IPS-15b (cell line): ENCODE measurements around the gene KCTD13.
A peak's percentile ranks its signal among the peaks of the same experiment; 100 is the strongest.

Experiments
- H3K27me3 ChIP-seq: one replicate; pipeline ENCODE4 v1.6.1; 2013; ENCODE audit warnings: low read length; ENCODE audit not compliant: control insufficient read depth, insufficient read depth
- H3K36me3 ChIP-seq: one replicate; pipeline ENCODE4 v1.6.1; 2013; ENCODE audit warnings: low read length; ENCODE audit not compliant: control insufficient read depth, insufficient read depth
- H3K4me1 ChIP-seq: one replicate; pipeline ENCODE4 v1.6.1; 2013; ENCODE audit warnings: mild to moderate bottlenecking, low read length; ENCODE audit not compliant: control insufficient read depth, insufficient read depth
- H3K4me3 ChIP-seq: one replicate; pipeline ENCODE4 v1.5.1; 2013; ENCODE audit warnings: low read depth, low read length
- H3K9ac ChIP-seq: one replicate; pipeline ENCODE4 v1.6.1; 2013; ENCODE audit warnings: low read depth, mild to moderate bottlenecking, low read length
- H3K9me3 ChIP-seq: one replicate; pipeline ENCODE4 v1.6.1; 2013; ENCODE audit warnings: mild to moderate bottlenecking, low read length; ENCODE audit not compliant: control insufficient read depth, insufficient read depth

KCTD13 gene, protein sequence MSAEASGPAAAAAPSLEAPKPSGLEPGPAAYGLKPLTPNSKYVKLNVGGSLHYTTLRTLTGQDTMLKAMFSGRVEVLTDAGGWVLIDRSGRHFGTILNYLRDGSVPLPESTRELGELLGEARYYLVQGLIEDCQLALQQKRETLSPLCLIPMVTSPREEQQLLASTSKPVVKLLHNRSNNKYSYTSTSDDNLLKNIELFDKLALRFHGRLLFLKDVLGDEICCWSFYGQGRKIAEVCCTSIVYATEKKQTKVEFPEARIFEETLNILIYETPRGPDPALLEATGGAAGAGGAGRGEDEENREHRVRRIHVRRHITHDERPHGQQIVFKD

DNA sequence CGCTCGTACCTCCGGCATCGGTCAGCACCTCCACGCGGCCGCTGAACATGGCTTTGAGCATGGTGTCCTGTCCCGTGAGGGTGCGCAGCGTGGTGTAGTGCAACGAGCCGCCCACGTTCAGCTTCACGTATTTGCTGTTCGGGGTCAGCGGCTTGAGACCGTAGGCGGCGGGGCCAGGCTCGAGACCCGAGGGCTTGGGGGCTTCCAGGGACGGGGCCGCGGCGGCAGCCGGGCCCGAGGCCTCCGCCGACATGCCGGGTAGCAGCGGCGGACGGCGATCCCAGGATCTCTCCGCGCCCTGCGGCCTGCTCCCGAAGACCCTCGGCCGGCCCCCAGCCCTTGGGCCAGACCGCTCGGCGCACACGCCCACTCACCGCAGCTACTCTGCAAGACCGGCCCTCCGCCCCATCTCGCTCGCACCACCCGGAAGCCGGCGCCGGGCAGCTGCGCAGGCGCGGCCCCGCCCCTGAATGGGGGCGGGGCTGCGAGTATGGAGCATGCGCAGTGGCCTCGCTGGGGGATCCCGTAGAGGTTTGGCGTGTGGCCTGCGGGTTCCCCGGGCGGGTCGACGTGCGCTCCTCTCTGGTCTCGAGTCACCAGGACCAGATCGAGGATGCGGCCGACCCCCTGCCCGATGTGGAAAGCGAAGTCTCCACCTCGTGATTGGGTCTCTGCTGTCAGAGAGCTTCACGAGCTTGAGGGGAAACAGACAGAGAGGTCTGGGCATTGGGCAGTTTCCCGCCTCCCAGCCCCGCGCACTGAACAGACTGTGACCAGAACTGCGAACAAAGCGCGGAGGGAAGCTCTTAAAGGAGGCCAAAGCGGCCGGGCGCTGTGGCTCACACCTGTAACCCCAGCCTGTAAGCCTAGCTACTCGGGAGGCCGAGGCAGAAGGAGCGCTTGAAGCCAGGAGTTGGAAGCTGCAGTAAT, at the start of gene KCTD13:
Gene KCTD13 (minus strand): TSS at position 446 of the 930 bp plus-strand sequence. CDS start 193 bp downstream, at position 253.
- H3K4me1 ChIP-seq: no peaks in the 10 kb centered on the region
- peak within 1 kb of the TSS; percentile 65 for H3K9ac ChIP-seq
- H3K9me3 ChIP-seq: no peaks in the 10 kb centered on the region
- H3K4me3 ChIP-seq: peak within 1 kb of the TSS; percentile 86
- no peaks in the 10 kb centered on the region for H3K36me3 ChIP-seq
- no peaks in the 10 kb centered on the region for H3K27me3 ChIP-seq

DNA sequence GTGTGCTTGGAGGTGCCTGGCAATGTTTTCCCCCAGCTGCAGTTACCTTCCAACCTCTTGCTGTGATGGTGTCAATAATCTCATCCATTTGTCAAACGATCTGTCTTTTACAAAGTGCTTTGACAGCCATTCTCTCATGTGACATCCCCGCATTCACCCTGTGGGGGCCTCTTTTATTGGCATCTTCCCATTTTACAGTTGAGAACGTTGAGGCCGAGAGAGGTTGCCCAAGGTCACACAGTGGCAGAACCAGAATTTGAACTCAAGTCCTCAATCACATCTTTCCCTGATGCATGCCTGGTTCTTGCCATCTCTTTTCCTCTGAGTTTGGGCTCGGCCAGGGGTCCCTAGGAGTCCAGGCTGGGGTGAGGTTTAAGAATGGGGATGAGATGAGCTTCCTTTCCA, 49.1 kb upstream of the KCTD13 start:
- Histone ChIP-seq H3K4me3 (peak overlapping the region; percentile 59), H3K9ac (peak overlapping the region; percentile 26), H3K36me3 (peaks cover 29% of the 10 kb centered on the region), H3K4me1 (peaks cover 16% of the 10 kb centered on the region), H3K9me3 (peaks cover 10% of the 10 kb centered on the region), H3K27me3 (peaks cover 12% of the 10 kb centered on the region)

DNA sequence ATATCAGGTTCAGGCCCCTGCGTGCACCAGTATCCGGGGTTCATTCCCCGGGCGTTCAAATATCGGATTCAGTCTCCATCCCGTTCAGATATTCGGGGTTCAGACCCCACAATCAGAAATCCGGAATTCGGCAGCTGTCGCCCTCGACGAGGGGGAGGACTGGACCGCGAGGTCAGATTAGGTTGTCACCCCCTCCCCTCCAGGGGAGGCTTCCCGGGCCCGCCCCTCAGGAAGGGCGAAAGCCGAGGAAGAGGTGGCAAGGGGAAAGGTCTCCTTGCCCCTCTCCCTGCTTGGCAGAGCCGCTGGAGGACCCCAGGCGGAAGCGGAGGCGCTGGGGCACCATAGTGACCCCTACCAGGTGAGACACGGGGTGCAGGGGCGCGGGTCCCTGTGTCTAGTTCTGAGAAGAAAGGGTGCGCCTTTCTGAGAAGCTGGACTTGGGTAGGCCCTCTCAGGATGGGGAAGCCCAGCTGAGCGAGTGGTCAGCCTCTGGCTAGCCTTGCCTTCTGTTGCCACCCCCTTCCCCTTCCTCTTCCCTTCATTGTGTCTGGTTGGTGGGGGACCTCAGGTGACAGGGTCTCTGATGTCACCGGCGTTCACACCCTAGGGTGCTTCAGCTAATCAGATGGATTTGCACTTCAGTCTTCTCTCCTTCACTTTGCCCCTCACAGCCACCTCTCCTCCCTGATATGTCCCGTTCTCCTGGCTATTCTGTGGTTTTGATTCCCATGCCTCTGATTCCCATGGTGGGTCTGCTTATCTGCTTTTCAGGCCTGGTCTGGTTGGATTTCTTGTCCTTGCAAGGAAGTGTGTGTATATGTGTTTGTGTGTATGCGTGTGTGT, 48.5 kb upstream of the KCTD13 start:
- Histone ChIP-seq H3K4me1 (peaks cover 16% of the 10 kb centered on the region), H3K4me3 (peak overlapping the region; percentile 59), H3K27me3 (peaks cover 12% of the 10 kb centered on the region), H3K36me3 (peaks cover 23% of the 10 kb centered on the region), H3K9me3 (peaks cover 10% of the 10 kb centered on the region), H3K9ac (peak overlapping the region; percentile 60)

DNA sequence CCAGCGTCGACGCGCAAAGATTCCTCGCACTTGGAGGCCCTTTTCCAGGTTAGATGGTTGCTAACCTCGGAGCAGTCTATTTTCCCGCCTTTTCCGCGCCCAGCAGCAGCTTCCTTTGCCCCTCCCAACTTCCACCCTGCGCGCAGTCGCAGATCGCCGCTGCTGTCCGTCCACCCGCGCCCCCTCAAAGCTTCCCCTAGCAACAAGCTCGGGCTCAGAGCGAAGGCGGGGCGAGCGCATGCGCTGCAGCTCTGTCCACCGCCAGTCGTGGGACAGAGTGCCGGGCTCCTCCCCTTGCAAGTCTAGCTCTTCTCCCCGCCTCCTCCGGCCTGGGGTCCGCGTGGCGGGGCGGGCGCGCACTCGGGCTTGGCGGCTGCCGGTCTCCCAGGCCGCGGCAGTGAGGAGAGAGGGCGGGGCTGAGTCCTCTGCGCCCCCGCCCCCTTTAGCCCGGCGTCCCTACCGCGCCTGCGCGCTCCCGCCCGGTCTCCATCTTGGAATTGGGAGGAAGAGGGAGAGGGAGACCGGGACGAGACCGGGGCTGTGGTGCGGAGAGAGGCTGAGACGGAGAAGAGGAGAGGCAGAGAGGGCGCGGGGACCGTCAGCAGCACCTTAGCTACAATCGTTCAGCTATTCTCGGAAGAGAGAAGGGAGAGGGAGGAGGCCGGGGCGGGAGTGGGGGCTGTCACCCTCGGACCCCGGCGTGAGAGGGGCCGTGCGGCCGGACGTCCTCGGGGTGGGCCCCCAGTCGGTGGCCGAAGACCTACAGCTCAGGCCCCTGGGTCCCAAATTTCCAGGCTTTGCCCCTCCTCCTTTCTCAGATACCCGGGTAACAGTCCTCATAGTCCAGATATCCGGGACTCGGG, 47.6 kb upstream of the KCTD13 start, which contains the start of gene TAOK2:
Gene TAOK2 (plus strand): TSS at position 485 of the 863 bp plus-strand sequence. CDS start 3,905 bp downstream, outside the sequence.
- Histone ChIP-seq H3K27me3 (peaks cover 12% of the 10 kb centered on the region), H3K9ac (peak within 1 kb of the TSS; percentile 60), H3K4me1 (peaks cover 16% of the 10 kb centered on the region), H3K9me3 (peaks cover 10% of the 10 kb centered on the region), H3K4me3 (peak within 1 kb of the TSS; percentile 59), H3K36me3 (peaks cover 14% of the 10 kb centered on the region)

DNA sequence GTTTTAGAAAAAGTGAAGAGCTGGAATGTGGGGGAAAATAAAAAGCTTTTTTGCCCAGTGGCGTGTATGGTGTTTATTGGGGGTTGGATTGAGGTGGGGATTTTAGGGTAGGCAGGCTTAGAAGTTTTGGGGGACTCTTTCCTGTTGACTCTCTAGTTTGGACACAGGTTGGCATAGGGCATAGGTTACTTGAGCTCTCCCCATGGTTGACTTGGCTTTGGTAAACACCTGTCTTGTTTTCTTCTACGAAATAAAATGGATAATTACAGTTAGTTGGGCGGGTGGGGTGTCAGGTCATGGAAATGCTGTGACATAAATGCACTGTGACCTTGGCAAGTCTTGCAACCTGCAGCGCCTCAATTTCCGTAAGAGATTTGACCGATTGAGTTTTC, 47.0 kb upstream of the KCTD13 start:
- peaks cover 16% of the 10 kb centered on the region for H3K4me1 ChIP-seq
- H3K9me3 ChIP-seq: peaks cover 10% of the 10 kb centered on the region
- H3K36me3 ChIP-seq: peaks cover 8% of the 10 kb centered on the region
- H3K9ac ChIP-seq: no peak overlapping the region
- no peak overlapping the region for H3K4me3 ChIP-seq
- H3K27me3 ChIP-seq: peaks cover 12% of the 10 kb centered on the region

GRCh38 chr16:29972500-29972899, 46.5 kb upstream of the KCTD13 start:
- Histone ChIP-seq H3K9ac (no peak overlapping the region), H3K4me3 (no peak overlapping the region), H3K36me3 (peaks cover 4% of the 10 kb centered on the region), H3K27me3 (peaks cover 12% of the 10 kb centered on the region), H3K9me3 (peaks cover 10% of the 10 kb centered on the region), H3K4me1 (peaks cover 16% of the 10 kb centered on the region)

DNA sequence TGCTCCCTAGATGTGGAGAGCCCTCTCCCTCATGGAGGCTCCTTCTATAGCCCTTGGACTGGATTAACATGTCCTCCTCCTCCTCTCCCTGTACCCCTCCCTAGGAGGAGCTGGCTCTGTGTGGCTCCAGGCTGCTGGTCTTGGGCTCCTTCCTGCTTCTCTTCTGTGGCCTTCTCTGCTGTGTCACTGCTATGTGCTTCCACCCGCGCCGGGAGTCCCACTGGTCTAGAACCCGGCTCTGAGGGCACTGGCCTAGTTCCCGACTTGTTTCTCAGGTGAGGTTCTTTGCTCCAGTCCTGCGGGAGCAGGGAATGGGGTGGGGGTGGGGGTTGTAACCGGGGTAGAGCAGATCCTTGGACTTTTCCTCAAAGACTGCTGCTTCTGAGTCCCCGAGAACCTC, 45.3 kb upstream of the KCTD13 start:
- H3K4me3 ChIP-seq: no peak overlapping the region
- H3K27me3 ChIP-seq: peaks cover 12% of the 10 kb centered on the region
- peaks cover 4% of the 10 kb centered on the region for H3K36me3 ChIP-seq
- peaks cover 12% of the 10 kb centered on the region for H3K4me1 ChIP-seq
- H3K9ac ChIP-seq: no peak overlapping the region
- H3K9me3 ChIP-seq: peaks cover 10% of the 10 kb centered on the region

DNA sequence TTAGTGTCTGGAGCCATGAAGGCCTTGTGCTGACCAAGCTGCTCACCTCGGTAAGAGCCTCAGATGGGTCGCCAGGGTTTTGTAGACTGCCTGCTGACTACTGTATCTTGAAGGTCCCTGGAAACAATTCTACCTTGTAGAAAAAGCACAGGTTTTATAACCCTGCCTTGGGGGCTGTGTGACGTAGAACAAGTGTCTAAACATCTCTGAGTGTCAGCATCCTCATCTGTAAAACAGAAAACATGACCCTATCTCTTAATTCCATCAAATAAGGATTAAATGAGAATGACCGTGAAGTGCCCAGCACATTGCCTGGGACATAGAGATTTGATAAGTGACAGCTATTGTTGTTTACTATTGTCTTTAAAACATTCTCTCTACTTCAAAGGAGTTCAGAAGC, 42.2 kb upstream of the KCTD13 start:
- peaks cover 4% of the 10 kb centered on the region for H3K36me3 ChIP-seq
- peaks cover 9% of the 10 kb centered on the region for H3K9me3 ChIP-seq
- H3K4me3 ChIP-seq: no peak overlapping the region
- peaks cover 12% of the 10 kb centered on the region for H3K27me3 ChIP-seq
- H3K9ac ChIP-seq: no peak overlapping the region
- H3K4me1 ChIP-seq: no peaks in the 10 kb centered on the region

DNA sequence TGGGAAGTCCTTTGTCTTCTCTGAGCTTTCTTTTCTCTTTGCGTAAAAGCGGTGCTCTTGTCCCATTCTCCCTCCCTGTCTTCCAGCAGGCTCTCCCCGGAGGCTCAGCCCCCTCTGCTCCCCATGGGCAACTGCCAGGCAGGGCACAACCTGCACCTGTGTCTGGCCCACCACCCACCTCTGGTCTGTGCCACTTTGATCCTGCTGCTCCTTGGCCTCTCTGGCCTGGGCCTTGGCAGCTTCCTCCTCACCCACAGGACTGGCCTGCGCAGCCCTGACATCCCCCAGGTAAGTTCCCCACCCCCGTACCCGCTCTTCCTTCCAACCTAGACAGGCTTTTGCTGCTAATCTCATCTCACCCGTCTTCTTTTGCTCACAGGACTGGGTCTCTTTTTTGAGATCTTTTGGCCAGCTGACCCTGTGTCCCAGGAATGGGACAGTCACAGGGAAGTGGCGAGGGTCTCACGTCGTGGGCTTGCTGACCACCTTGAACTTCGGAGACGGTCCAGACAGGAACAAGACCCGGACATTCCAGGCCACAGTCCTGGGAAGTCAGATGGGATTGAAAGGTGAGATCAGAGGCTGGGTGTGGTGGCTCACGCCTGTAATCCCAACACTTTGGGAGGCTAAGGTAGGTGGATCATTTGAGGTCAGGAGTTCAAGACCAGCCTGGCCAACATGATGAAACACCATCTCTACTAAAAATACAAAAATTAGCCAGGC, 37.2 kb upstream of the KCTD13 start:
- Histone ChIP-seq H3K4me3 (no peak overlapping the region), H3K9me3 (no peaks in the 10 kb centered on the region), H3K9ac (no peak overlapping the region), H3K36me3 (no peaks in the 10 kb centered on the region), H3K27me3 (no peaks in the 10 kb centered on the region), H3K4me1 (peaks cover 4% of the 10 kb centered on the region)

GRCh38 chr16:29962344-29962994, 36.4 kb upstream of the KCTD13 start:
- Histone ChIP-seq H3K4me3 (peak overlapping the region; percentile 75), H3K4me1 (peaks cover 4% of the 10 kb centered on the region), H3K9ac (peak overlapping the region; percentile 54), H3K36me3 (no peaks in the 10 kb centered on the region), H3K9me3 (no peaks in the 10 kb centered on the region), H3K27me3 (no peaks in the 10 kb centered on the region)
